Activated CD4-positive, alpha-beta T cell treated with anti-CD3 and anti-CD28 coated beads, Interleukin-2, amount 50 U/mL, for 24 hours (primary cell): ENCODE results near the gene VAMP2.
A peak's percentile ranks its signal among the peaks of the same experiment; 100 is the strongest.

Experiments
- DNase-seq, 2 donors: peaks; one replicate each; pipeline ENCODE4 v3.0.0-alpha.2; 2020; ENCODE audit warnings: low read depth in 1 of 2, low spot score in 1 of 2

Gene VAMP2, protein sequence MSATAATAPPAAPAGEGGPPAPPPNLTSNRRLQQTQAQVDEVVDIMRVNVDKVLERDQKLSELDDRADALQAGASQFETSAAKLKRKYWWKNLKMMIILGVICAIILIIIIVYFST

DNA sequence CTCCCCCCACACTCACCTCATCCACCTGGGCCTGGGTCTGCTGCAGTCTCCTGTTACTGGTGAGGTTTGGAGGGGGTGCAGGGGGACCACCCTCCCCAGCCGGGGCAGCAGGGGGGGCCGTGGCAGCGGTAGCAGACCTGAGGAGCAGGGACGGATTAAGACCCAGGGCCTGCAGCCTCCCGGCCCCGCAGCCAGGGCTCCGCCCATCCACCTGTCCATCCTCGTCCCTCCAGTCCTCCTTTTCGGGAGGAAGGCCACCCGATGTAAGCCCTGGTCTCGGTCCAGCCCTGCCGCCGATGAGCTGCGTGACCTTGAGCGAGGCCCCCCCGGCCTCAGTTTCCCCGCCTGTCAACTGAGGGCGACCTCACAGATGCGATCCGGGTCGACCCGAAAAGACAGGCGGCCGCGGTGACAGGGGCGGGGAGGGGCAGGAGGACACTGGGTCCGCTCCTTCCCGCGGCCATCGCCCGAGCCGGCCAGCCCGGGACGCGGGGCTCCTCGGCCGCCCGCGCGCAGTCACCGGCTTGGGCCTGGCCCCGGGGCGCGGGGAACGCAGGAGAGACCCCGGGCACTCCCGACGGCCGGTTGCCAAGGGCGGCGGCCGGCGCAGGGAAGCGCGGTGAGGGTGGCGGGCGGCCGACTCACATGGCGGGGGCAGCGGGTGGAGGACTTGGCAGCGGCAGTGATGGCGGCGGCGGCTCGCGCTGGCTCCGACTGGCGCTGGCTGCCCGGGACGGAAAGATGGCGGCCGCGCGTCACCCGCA is at the start of gene VAMP2:
VAMP2 (minus strand) TSS at position 716 of the 764 bp plus-strand sequence; CDS start at position 647, 69 bp downstream.
- DNase-seq, result peak; percentile 67 to 69

DNA sequence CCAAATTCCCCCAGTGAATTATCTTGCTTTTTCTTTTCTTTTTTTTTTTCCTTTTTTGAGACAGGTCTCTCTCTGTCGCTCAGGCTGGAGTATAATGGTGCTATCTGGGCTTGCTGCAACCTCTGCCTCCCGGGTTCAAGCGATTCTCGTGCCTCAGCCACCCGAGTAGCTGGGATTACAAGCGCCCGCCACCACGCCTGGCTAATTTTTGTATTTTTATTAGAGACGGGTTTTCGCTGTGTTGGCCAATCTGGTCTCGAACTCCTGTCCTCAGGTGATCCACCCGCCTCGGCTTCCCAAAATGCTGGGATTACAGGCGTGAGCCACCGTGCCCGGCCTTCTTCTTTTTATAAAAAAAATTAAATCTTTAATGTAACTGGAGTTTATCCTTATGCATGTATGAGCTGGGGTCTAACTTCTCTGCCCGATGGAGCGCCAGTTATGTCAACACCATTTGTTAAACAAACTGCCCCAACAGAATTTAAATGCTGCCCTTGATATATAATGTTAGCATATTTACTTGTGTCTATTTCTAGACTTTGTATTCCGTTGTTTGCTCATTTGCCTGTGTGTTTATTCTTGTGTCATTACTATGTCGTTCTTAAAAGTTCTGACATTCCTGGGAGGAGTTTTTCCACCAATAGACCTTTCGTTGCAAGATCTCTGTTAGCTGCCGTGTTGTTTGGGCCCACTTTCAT is 48.2 kb upstream of the VAMP2 start:
- no peak for DNase-seq

- peak; percentile 70 to 89 for DNase-seq
Measured at GRCh38 chr17:8209907-8210760, 47.4 kb upstream of the VAMP2 start, which contains the start of gene AURKB. Gene AURKB (minus strand): TSS chr17:8210575. CDS start chr17:8210224, 351 bp downstream.

GRCh38 chr17:8206536-8206935 is 43.8 kb upstream of the VAMP2 start:
- DNase-seq, result no peak

GRCh38 chr17:8204761-8205555 is 42.2 kb upstream of the VAMP2 start:
- DNase-seq, result no peak

DNA sequence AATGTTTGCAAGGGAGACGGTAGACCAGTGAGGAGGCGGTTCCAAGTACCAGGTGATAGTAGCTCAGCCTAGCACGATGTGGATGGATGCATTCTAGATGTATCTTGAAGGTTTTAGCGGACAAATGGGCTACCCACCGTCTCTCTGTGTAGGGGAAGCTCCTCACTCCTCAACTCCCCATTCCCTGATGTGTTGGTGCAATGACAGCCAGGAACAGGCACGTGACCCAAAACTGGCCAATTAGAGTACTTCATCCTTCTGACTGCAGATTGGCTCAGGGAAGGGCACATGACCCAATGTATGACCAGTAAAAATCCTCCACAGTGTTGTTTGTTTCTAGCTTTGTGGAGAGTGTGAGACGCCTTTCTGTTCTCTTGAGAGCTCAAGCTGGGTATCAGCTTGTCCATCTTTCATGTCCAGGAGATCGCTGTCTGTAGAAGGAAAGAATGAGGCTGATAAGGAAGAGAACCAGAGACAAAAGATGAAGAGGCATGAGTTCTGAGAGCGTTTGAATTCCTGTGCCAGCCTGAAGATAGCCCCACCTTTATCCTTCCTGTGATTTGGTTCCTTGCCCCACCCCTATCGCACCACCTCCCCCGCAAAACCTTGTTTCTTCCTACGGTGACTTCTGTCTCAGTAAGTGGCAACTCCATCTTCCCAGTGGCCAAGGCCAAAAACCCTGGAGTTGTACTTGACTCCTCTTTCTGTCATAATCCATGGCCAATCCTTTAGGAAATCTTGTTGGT is 29.5 kb upstream of the VAMP2 start:
- DNase-seq, result no peak

DNA sequence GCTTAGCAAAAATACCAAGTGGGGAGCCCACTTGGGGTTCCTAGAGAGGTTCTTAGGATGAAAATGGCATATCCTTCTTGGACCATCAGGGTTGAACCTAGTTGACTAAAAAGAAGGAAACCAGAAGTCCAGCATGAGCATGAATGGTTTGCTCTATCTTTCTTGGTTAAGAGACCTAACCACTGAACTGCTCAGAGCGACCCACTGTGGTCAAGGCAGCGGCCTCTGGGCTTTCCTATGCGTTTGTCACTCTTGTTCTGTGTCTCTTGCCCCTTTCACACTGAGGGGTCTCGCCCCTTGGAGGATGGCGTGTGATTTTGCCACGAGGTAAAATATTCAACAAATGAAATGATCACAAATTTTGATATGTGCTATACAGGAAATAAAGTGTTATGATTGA is 27.8 kb upstream of the VAMP2 start:
- DNase-seq, result no peak

GRCh38 chr17:8189711-8190477 is 27.1 kb upstream of the VAMP2 start, which contains the start of gene BORCS6:
Gene BORCS6 (minus strand): TSS chr17:8190180. CDS start chr17:8190140, 40 bp downstream.
- peak; percentile 72 to 94 for DNase-seq

DNA sequence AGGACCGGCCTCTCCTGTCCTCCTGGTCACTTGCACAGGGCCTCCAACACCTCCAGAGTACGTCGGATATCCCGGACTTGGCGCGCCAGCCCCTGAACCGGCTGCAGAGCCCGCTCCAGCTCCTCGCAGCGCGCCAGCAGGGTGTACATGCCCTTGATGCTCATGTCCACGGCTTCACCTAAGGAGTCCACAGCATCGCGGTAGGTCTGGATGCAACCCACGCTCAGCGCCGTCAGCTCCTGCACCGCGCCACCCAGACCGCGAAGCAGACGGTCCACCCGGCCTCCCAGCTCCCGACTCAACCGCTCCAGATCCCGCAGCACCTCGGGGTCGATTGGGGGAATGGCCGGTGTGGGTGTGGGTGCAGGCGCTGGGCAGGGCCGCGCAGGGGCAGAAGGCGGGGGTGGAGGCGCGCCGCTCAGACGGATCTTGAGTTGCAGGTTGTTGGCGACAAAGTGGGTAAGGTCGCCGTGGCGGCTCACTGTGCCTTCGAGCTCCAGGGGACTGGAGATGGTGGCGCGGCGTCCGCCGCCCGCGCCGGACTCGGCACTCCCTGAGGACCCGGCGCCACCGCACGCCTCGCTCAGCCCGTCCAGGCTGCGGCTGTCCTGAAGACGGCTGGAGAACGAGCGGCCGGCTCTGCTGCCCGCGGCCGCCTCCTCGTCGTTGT is 26.4 kb upstream of the VAMP2 start:
- no peak for DNase-seq

- no peak for DNase-seq
Measured at GRCh38 chr17:8188263-8188839, 25.6 kb upstream of the VAMP2 start.

- peak; percentile 92 to 93 for DNase-seq
Measured at GRCh38 chr17:8187517-8188262, 24.9 kb upstream of the VAMP2 start.

GRCh38 chr17:8186787-8187516 is 24.2 kb upstream of the VAMP2 start:
- peak; percentile 98 for DNase-seq

GRCh38 chr17:8186446-8186786 is 23.7 kb upstream of the VAMP2 start:
- DNase-seq, result no peak

DNA sequence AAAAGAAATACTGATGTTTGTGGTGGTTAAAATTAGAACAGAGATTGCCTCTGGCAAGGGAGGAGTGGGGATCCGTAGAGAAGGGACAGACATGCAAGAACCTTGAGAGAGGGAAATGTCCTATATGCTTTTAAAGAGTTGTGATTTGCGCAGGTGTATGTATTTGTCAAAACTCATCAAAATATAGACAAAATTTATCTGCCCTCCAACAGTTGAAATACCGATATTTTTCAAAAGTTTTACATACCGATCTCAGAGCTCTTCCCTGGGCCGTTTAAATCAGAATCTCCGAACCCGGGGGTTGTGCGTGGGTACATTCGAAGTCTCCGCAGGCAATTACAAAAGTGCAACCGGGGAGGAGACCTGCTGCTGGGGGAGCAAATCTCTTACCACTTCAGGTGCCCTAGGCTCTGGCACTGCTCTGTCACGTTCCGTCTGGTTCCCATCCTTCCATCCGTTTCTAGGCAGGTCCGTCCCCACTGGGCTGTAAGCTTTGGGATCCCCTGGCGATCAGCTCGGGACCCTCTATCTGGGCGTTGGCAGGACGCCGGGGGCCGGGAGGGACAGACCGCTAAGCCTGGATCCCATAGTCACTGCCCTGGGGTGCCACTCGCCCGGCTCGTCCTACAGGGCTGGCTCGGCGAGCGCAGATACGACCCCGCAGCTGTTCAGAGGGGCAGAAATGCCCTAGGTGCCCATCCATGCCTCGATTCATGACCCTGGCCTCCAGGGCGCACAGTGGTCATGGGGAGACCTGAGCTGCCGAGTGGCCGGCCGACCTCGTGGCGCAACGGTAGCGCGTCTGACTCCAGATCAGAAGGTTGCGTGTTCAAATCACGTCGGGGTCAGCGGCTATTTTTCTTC is 23.1 kb upstream of the VAMP2 start:
- peak; percentile 93 to 99 for DNase-seq

GRCh38 chr17:8176998-8177731 is 14.4 kb upstream of the VAMP2 start:
- no peak for DNase-seq
